ENCODE data around the gene GRID2IP. TPM values are rescaled to one million over a fixed set of nuclear protein-coding genes. Genes with fewer than 3 reads are reported as not detected.

GRID2IP gene
- total RNA-seq, 1 donor from 2014 or later = 1.5 TPM

GRCh38 chr7:6516387-6516983, 34.8 kb downstream of the GRID2IP start:
- Mint-ChIP-seq H3K4me1 (peaks cover 2% of the 10 kb centered on the region), H3K27me3 (ENCODE audit: low read depth) (peaks cover 8% of the 10 kb centered on the region), H3K4me3 (peak overlapping the region; percentile 53), H3K36me3 (no peaks in the 10 kb centered on the region), H3K27ac (no peak overlapping the region), H3K9me3 (no peaks in the 10 kb centered on the region)
- peak; percentile 64 for TF ChIP-seq CTCF (IDR thresholded peaks at IDR 0.05; ENCODE audit: unreplicated experiment)
- DNase-seq (ENCODE audit: low spot score in 2 of 2, unreplicated experiment in 2 of 2) = peak; percentile 61 to 79

- no peak for TF ChIP-seq CTCF (IDR thresholded peaks at IDR 0.05; ENCODE audit: unreplicated experiment)
Measured at GRCh38 chr7:6513541-6513940, 37.7 kb downstream of the GRID2IP start.

GRCh38 chr7:6512892-6513291, 38.4 kb downstream of the GRID2IP start:
- Mint-ChIP-seq H3K9me3 (no peaks in the 10 kb centered on the region), H3K27me3 (ENCODE audit: low read depth) (no peaks in the 10 kb centered on the region), H3K4me1 (peaks cover 2% of the 10 kb centered on the region), H3K4me3 (no peak overlapping the region), H3K36me3 (no peaks in the 10 kb centered on the region), H3K27ac (no peak overlapping the region)
- DNase-seq (ENCODE audit: low spot score in 2 of 2, unreplicated experiment in 2 of 2) = no peak
- TF ChIP-seq CTCF (IDR thresholded peaks at IDR 0.05; ENCODE audit: unreplicated experiment) = no peak

More at GRCh38 chr7:6513541-6513940, 37.7 kb downstream of the GRID2IP start:
- peaks cover 2% of the 10 kb centered on the region for H3K4me1 Mint-ChIP-seq
- H3K36me3 Mint-ChIP-seq = no peaks in the 10 kb centered on the region
- H3K27me3 Mint-ChIP-seq (ENCODE audit: low read depth) = no peaks in the 10 kb centered on the region
- H3K4me3 Mint-ChIP-seq = no peak overlapping the region
- H3K9me3 Mint-ChIP-seq = no peaks in the 10 kb centered on the region
- DNase-seq (ENCODE audit: low spot score in 2 of 2, unreplicated experiment in 2 of 2) = no peak
- H3K27ac Mint-ChIP-seq = no peak overlapping the region

- Mint-ChIP-seq H3K4me3 (no peak overlapping the region), H3K36me3 (no peaks in the 10 kb centered on the region), H3K4me1 (peaks cover 7% of the 10 kb centered on the region), H3K27ac (no peak overlapping the region), H3K9me3 (no peaks in the 10 kb centered on the region), H3K27me3 (ENCODE audit: low read depth) (peaks cover 16% of the 10 kb centered on the region)
- DNase-seq (ENCODE audit: low spot score in 2 of 2, unreplicated experiment in 2 of 2) = no peak
- no peak for TF ChIP-seq CTCF (IDR thresholded peaks at IDR 0.05; ENCODE audit: unreplicated experiment)
Measured at GRCh38 chr7:6510476-6511133, 40.7 kb downstream of the GRID2IP start.

- DNase-seq (ENCODE audit: low spot score in 2 of 2, unreplicated experiment in 2 of 2) = no peak
- Mint-ChIP-seq H3K9me3 (no peaks in the 10 kb centered on the region), H3K27ac (no peak overlapping the region), H3K4me1 (peaks cover 8% of the 10 kb centered on the region), H3K4me3 (no peak overlapping the region), H3K27me3 (ENCODE audit: low read depth) (peaks cover 29% of the 10 kb centered on the region), H3K36me3 (no peaks in the 10 kb centered on the region)
- TF ChIP-seq CTCF (IDR thresholded peaks at IDR 0.05; ENCODE audit: unreplicated experiment) = no peak
Measured at GRCh38 chr7:6508950-6509349, 42.3 kb downstream of the GRID2IP start.

Data from mesothelial cell of epicardium (in vitro differentiated cells).